GM12878 (cell line): ENCODE data around the gene ADAMTS2. TPM values are rescaled to one million over a fixed set of nuclear protein-coding genes. Genes with fewer than 3 reads are reported as not detected.

ENCODE experiments used
- ATAC-seq: fragments of 200-7000 bp; cut with Tn5 transposase; 3 replicates; pipeline ENCODE4 v1.9.1; 2020; ENCODE audit warnings: mild to moderate bottlenecking, moderate library complexity
- BruUV-seq: library from RNA; stranded (reverse); fragments of 400-500 nt; replicated peaks from 2 replicates; lab custom pipeline; 2021; lab: Mats Ljungman, UMichigan
- CTCF ChIA-PET: fragments of 300-600 bp; sonication (Branson Sonifier 250); formaldehyde crosslinking; extraction: SDS; loops from one replicate; lab custom pipeline; 2021; ENCODE audit warnings: inconsistent platforms; lab: Yijun Ruan, JAX
- POLR2A ChIA-PET: fragments of 350-600 bp; formaldehyde crosslinking; extraction: SDS; loops from one replicate; lab custom pipeline; 2021; ENCODE audit warnings: inconsistent platforms; lab: Charles Lee
- RAD21 ChIA-PET: fragments of 300-600 bp; sonication (Branson Sonifier 250); formaldehyde crosslinking; loops from one replicate; lab custom pipeline; 2023; ENCODE audit warnings: antibody characterized with exemption; ENCODE audit not compliant: unreplicated experiment; lab: Charles Lee
- SMC1A ChIA-PET: fragments of 300-600 bp; sonication (Branson Sonifier 250); formaldehyde crosslinking; loops from one replicate; lab custom pipeline; 2023; ENCODE audit not compliant: unreplicated experiment, uncharacterized antibody; lab: Charles Lee
- DNase-seq: peaks from one replicate; pipeline ENCODE4 v3.0.0-alpha.2; 2011; ENCODE audit warnings: low read depth, low spot score
- FAIRE-seq: peaks from 3 replicates; lab custom pipeline; 2011; peaks lifted over from hg19 to GRCh38; lab: Jason Lieb, UNC
- H2AFZ ChIP-seq: 2 replicates; pipeline ENCODE4 v1.6.0; 2011; ENCODE audit warnings: low read depth, low read length, control low read depth; ENCODE audit not compliant: control insufficient read depth
- H3K27ac ChIP-seq: 2 replicates; pipeline ENCODE4 v1.5.1; 2011; ENCODE audit warnings: control low read depth; ENCODE audit not compliant: control insufficient read depth, insufficient read depth
- H3K27me3 ChIP-seq, 2 experiments: replicated peaks in 1 of 2; 2 replicates each; pipeline versions ENCODE4 v1.6.0 to v1.6.1; 2011; ENCODE audit warnings: low read length in 1 of 2; ENCODE audit not compliant: control insufficient read depth in 2 of 2, insufficient read depth in 2 of 2
- H3K36me3 ChIP-seq, 2 experiments: 2 replicates each; pipeline ENCODE4 v1.5.1; 2011; ENCODE audit warnings: low read length in 1 of 2; ENCODE audit not compliant: control insufficient read depth in 2 of 2, insufficient read depth in 2 of 2
- H3K4me1 ChIP-seq: 2 replicates; pipeline ENCODE4 v1.6.1; 2011; ENCODE audit warnings: mild to moderate bottlenecking, low read length, moderate library complexity, mixed read lengths; ENCODE audit not compliant: control insufficient read depth, insufficient read depth
- H3K4me2 ChIP-seq: 2 replicates; pipeline ENCODE4 v1.6.0; 2011; ENCODE audit warnings: control low read depth; ENCODE audit not compliant: control insufficient read depth, insufficient read depth
- H3K4me3 ChIP-seq: fragments of 200-600 bp; sonication (generic); 2 replicates; pipeline ENCODE4 v1.5.1; 2016
- H3K79me2 ChIP-seq: 2 replicates; pipeline ENCODE4 v1.6.0; 2011; ENCODE audit warnings: low read length; ENCODE audit not compliant: control insufficient read depth, insufficient read depth
- H3K9ac ChIP-seq: 2 replicates; pipeline ENCODE4 v1.8.0; 2011; ENCODE audit warnings: low read length, control low read depth, mixed read lengths; ENCODE audit not compliant: control insufficient read depth, insufficient read depth
- H3K9me3 ChIP-seq: replicated peaks from 3 replicates; pipeline ENCODE4 v1.5.1; 2011; ENCODE audit warnings: mild to moderate bottlenecking, low read length; ENCODE audit not compliant: control insufficient read depth, insufficient read depth
- H4K20me1 ChIP-seq: 2 replicates; pipeline ENCODE4 v1.6.0; 2011; ENCODE audit not compliant: control insufficient read depth, insufficient read depth
- ESRRA ChIP-seq: IDR thresholded peaks from 2 replicates; pipeline ENCODE4 v1.6.1; 2012; ENCODE audit warnings: mild to moderate bottlenecking, low read length, improper control_type of control experiment
- EZH2 ChIP-seq: IDR thresholded peaks from 2 replicates; pipeline ENCODE4 v1.6.1; 2012; ENCODE audit warnings: low read depth, mild to moderate bottlenecking, control low read depth, inconsistent platforms, low read length, borderline replicate concordance; ENCODE audit not compliant: control insufficient read depth
- POLR2AphosphoS5 ChIP-seq: IDR thresholded peaks from 2 replicates; pipeline ENCODE4 v1.6.1; 2011; ENCODE audit warnings: mild to moderate bottlenecking, low read length, inconsistent platforms
- RBBP5 ChIP-seq: fragments of 200-600 bp; sonication (generic); conservative IDR thresholded peaks from 2 replicates; pipeline ENCODE4 v1.6.1; 2016
- SPI1 ChIP-seq: IDR thresholded peaks from 2 replicates; pipeline ENCODE4 v1.6.1; 2011; ENCODE audit warnings: low read depth, mild to moderate bottlenecking, low read length, moderate library complexity, borderline replicate concordance; ENCODE audit not compliant: insufficient read depth
- ZBED1 ChIP-seq: IDR thresholded peaks from 2 replicates; pipeline ENCODE4 v1.6.1; 2016; ENCODE audit warnings: borderline replicate concordance
- ZNF217 ChIP-seq: fragments of 450-650 bp; IDR thresholded peaks from 2 replicates; pipeline ENCODE4 v1.6.1; 2017; ENCODE audit warnings: antibody characterized with exemption, mild to moderate bottlenecking
- ZNF384 ChIP-seq: IDR thresholded peaks from 2 replicates; pipeline ENCODE4 v1.6.1; 2012; ENCODE audit warnings: low read depth, mild to moderate bottlenecking, low read length, improper control_type of control experiment, borderline replicate concordance
- WGBS: methylation state at CpG from one replicate; pipeline ENCODE4 v1.1.6; 2016; ENCODE audit warnings: low lambda C conversion rate; ENCODE audit not compliant: insufficient replicate concordance, insufficient coverage; ENCODE audit errors: missing lambda C conversion rate; 5-methylcytosine and 5-hydroxymethylcytosine counted together
- in situ Hi-C: fragments of 300-500 bp; cut with MboI; formaldehyde crosslinking; loops from 9 replicates; pipeline ENCODE4 v1.14.3; 2018; ENCODE audit warnings: mixed read lengths
- intact Hi-C: fragments of 100-400 bp; cut with micrococcal nuclease; formaldehyde crosslinking; loops from one replicate; pipeline ENCODE4 v1.14.2; 2022; ENCODE audit not compliant: unreplicated experiment
- polyA plus RNA-seq, 11 experiments: library from polyadenylated mRNA; depleted of rRNA in 4 of 11; unstranded in 6 of 11; stranded (reverse) in 5 of 11; fragments of >200 nt; fragmentation: Nextera tagmentation in 4 of 11; fragmentation: Illumina TruSeq in 1 of 11; extraction: Ambion mirVana in 4 of 11; extraction: Trizol in 1 of 11; gene quantifications; 1 replicate in 1 of 11; 2 replicates in 10 of 11; pipeline versions ENCODE4 v1.2.1 to v1.2.3, GENCODE V29; 2011 to 2016; ENCODE audit warnings: inconsistent platforms in 2 of 11, missing spikeins in 2 of 11, low read depth in 1 of 11
- total RNA-seq, 4 experiments: library from RNA; depleted of rRNA in 3 of 4; stranded (reverse); fragments of >200 nt in 3 of 4; fragmentation: Illumina TruSeq in 1 of 4; extraction: Trizol in 1 of 4; gene quantifications; 2 replicates each; pipeline versions ENCODE4 v1.2.1 to v1.2.3, GENCODE V29; 2013 to 2021
- TF ChIP-seq, protein P1 (sequence below): fragments of 450-650 bp; formaldehyde crosslinking; IDR thresholded peaks from 2 replicates; pipeline ENCODE4 v1.4.0; 2022; ENCODE audit warnings: mild to moderate bottlenecking, moderate library complexity
- TF ChIP-seq, protein P2 (sequence below): IDR thresholded peaks from 2 replicates; pipeline ENCODE4 v1.6.1; 2011; ENCODE audit warnings: mild to moderate bottlenecking, low read depth, low read length, moderate library complexity; ENCODE audit not compliant: insufficient replicate concordance

The ADAMTS2 gene
- total and polyA plus RNA-seq, 10 of the 15 experiments (the other 5 are each of a cell fraction or from before 2014, with no cell fraction given): 0.03 to 0.05 TPM; not detected in 8

GRCh38 chr5:179166171-179166885 is 178.9 kb downstream of the ADAMTS2 start:
- Histone ChIP-seq H3K4me1 (no peaks in the 10 kb centered on the region), H3K79me2 (no peaks in the 10 kb centered on the region), H4K20me1 (no peaks in the 10 kb centered on the region), H3K9me3 (no peaks in the 10 kb centered on the region; the same call in 2 of the 3 replicates), H2AFZ (no peak overlapping the region), H3K36me3 (no peaks in the 10 kb centered on the region), H3K4me2 (no peak overlapping the region), H3K4me3 (no peak overlapping the region), H3K9ac (no peak overlapping the region), H3K27ac (no peak overlapping the region), H3K27me3 (no peaks in the 10 kb centered on the region)
- ChIA-PET SMC1A (no interaction called here), CTCF (interaction anchor here (0.7 to 1.8 kb wide), 4 partner anchors 10 to 501 kb away, joined by 3 to 7 read pairs (median 4); no protein-coding TSS in a partner anchor), POLR2A (no interaction called here), RAD21 (no interaction called here)
- DNase-seq: no peak
- 46% methylated on average over 22 of the region's 22 CpGs for WGBS
- FAIRE-seq: no peak
- no TSS peak for BruUV-seq
- ATAC-seq: no peak
- TF ChIP-seq POLR2AphosphoS5: no peak
- TF ChIP-seq, protein P1, sequence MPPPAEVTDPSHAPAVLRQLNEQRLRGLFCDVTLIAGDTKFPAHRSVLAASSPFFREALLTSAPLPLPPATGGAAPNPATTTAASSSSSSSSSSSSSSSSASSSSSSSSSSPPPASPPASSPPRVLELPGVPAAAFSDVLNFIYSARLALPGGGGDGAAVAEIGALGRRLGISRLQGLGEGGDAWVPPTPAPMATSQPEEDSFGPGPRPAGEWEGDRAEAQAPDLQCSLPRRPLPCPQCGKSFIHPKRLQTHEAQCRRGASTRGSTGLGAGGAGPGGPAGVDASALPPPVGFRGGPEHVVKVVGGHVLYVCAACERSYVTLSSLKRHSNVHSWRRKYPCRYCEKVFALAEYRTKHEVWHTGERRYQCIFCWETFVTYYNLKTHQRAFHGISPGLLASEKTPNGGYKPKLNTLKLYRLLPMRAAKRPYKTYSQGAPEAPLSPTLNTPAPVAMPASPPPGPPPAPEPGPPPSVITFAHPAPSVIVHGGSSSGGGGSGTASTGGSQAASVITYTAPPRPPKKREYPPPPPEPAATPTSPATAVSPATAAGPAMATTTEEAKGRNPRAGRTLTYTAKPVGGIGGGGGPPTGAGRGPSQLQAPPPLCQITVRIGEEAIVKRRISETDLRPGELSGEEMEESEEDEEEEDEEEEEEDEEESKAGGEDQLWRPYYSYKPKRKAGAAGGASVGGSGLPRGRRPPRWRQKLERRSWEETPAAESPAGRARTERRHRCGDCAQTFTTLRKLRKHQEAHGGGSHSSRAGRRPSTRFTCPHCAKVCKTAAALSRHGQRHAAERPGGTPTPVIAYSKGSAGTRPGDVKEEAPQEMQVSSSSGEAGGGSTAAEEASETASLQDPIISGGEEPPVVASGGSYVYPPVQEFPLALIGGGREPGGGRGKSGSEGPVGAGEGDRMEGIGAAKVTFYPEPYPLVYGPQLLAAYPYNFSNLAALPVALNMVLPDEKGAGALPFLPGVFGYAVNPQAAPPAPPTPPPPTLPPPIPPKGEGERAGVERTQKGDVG (CRISPR knock-in tag): no peak
- TF ChIP-seq, protein P2, sequence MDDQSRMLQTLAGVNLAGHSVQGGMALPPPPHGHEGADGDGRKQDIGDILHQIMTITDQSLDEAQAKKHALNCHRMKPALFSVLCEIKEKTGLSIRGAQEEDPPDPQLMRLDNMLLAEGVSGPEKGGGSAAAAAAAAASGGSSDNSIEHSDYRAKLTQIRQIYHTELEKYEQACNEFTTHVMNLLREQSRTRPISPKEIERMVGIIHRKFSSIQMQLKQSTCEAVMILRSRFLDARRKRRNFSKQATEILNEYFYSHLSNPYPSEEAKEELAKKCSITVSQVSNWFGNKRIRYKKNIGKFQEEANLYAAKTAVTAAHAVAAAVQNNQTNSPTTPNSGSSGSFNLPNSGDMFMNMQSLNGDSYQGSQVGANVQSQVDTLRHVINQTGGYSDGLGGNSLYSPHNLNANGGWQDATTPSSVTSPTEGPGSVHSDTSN: no peak
- TF ChIP-seq RBBP5: no peak
- no peak for TF ChIP-seq ZNF384
- no peak for TF ChIP-seq SPI1
- TF ChIP-seq ZNF217: no peak
- TF ChIP-seq ZBED1: no peak
- no peak for TF ChIP-seq EZH2
- no peak for TF ChIP-seq ESRRA
- intact Hi-C loops: loop anchor here (5.0 kb wide), 1 partner anchor 326 kb away; no protein-coding TSS in a partner anchor
- in situ Hi-C loops: no loop called here
